Common myeloid progenitor, CD34-positive (primary cell): ENCODE measurements around the gene LENG8.
A peak's percentile ranks its signal among the peaks of the same experiment; 100 is the strongest.

Source experiments
- CTCF ChIA-PET: fragments of 350-600 bp; sonication (Branson Sonifier 250); formaldehyde crosslinking; loops from one replicate; lab custom pipeline; 2021; ENCODE audit warnings: antibody characterized with exemption; lab: Charles Lee
- POLR2A ChIA-PET: fragments of 350-600 bp; sonication (Branson Sonifier 250); formaldehyde crosslinking; loops from one replicate; lab custom pipeline; 2021; ENCODE audit warnings: antibody characterized with exemption; lab: Charles Lee
- DNase-seq, 3 donors: peaks; one replicate each; pipeline versions ENCODE4 v3.0.0 to v3.0.0-alpha.2; 2013
- H3K27ac ChIP-seq, 2 experiments: 1 replicate in 1 of 2; 2 replicates in 1 of 2; pipeline ENCODE4 v1.7.0; 2013; ENCODE audit warnings: inconsistent platforms in 2 of 2, low read length in 2 of 2, mild to moderate bottlenecking in 2 of 2, low read depth in 1 of 2, moderate library complexity in 1 of 2; ENCODE audit not compliant: severe bottlenecking in 2 of 2, insufficient read depth in 1 of 2, poor library complexity in 1 of 2
- H3K27me3 ChIP-seq, 5 experiments: replicated peaks in 2 of 5; 1 replicate in 3 of 5; 2 replicates in 2 of 5; pipeline versions ENCODE4 v1.6.1 to v1.7.0; 2013; ENCODE audit warnings: low read length in 4 of 5, mild to moderate bottlenecking in 2 of 5, moderate library complexity in 2 of 5, inconsistent platforms in 1 of 5; ENCODE audit not compliant: insufficient read depth in 5 of 5, control insufficient read depth in 4 of 5
- H3K36me3 ChIP-seq, 4 experiments: 1 replicate in 2 of 4; 2 replicates in 2 of 4; pipeline versions ENCODE4 v1.6.1 to v1.7.0; 2013; ENCODE audit warnings: low read length in 3 of 4, control low read depth in 1 of 4, mild to moderate bottlenecking in 1 of 4; ENCODE audit not compliant: control insufficient read depth in 4 of 4, insufficient read depth in 4 of 4
- H3K4me1 ChIP-seq, 4 experiments: 1 replicate in 3 of 4; 2 replicates in 1 of 4; pipeline versions ENCODE4 v1.6.1 to v1.7.1; 2013; ENCODE audit warnings: low read length in 3 of 4, mild to moderate bottlenecking in 3 of 4, control low read depth in 1 of 4, inconsistent platforms in 1 of 4, moderate library complexity in 1 of 4; ENCODE audit not compliant: control insufficient read depth in 4 of 4, insufficient read depth in 4 of 4; ENCODE audit errors: control extremely low read depth in 1 of 4
- H3K4me3 ChIP-seq, 7 experiments: 1 replicate in 4 of 7; 2 replicates in 3 of 7; pipeline versions ENCODE4 v1.5.1 to v1.7.0; 2013; ENCODE audit warnings: mild to moderate bottlenecking in 7 of 7, low read length in 6 of 7, moderate library complexity in 6 of 7, inconsistent platforms in 2 of 7, low read depth in 2 of 7, control low read depth in 1 of 7; ENCODE audit not compliant: insufficient read depth in 4 of 7, control insufficient read depth in 1 of 7; ENCODE audit errors: extremely low read depth in 1 of 7
- H3K9me3 ChIP-seq, 5 experiments: 1 replicate in 4 of 5; 2 replicates in 1 of 5; pipeline versions ENCODE4 v1.6.1 to v1.7.1; 2013; ENCODE audit warnings: low read length in 4 of 5, mild to moderate bottlenecking in 2 of 5, inconsistent platforms in 1 of 5, low read depth in 1 of 5, moderate library complexity in 1 of 5; ENCODE audit not compliant: control insufficient read depth in 4 of 5, insufficient read depth in 2 of 5; ENCODE audit errors: control extremely low read depth in 1 of 5
- WGBS: methylation state at CpG from one replicate; pipeline ENCODE4 v1.1.5; 2013; ENCODE audit not compliant: insufficient coverage; 5-methylcytosine and 5-hydroxymethylcytosine counted together

The LENG8 gene

GRCh38 chr19:54418030-54418929, 30.7 kb upstream of the LENG8 start:
- Histone ChIP-seq H3K36me3 (no peaks in the 10 kb centered on the region), H3K4me1 (peaks cover 0 to 44% (median 35%) of the 10 kb centered on the region in 4 experiments), H3K9me3 (no peaks in the 10 kb centered on the region), H3K27me3 (peaks cover 0 to 43% (median 12%) of the 10 kb centered on the region in 5 experiments), H3K4me3 (peak overlapping the region in 4 of 7 experiments; percentile 13 to 52 (median 36)), H3K27ac (no peak overlapping the region)
- WGBS, result 21% methylated on average over 15 of the region's 25 CpGs
- peak; percentile 63 to 88 (median 86) for DNase-seq
- ChIA-PET POLR2A (interaction anchor here (0.5 kb wide), 1 partner anchor 829 kb away, joined by 3 read pairs; no protein-coding TSS in a partner anchor), CTCF (interaction anchor here (1.3 to 1.6 kb wide), 3 partner anchors 12 to 27 kb away, joined by 3 to 7 read pairs (median 5); no protein-coding TSS in a partner anchor)

GRCh38 chr19:54418930-54419800, 29.8 kb upstream of the LENG8 start:
- Histone ChIP-seq H3K9me3 (no peaks in the 10 kb centered on the region), H3K4me3 (no peak overlapping the region), H3K27ac (no peak overlapping the region), H3K27me3 (peaks cover 0 to 41% (median 12%) of the 10 kb centered on the region in 5 experiments), H3K36me3 (no peaks in the 10 kb centered on the region), H3K4me1 (peaks cover 0 to 44% (median 35%) of the 10 kb centered on the region in 4 experiments)
- ChIA-PET CTCF (interaction anchor here (0.8 to 1.6 kb wide), 4 partner anchors 11 to 28 kb away, joined by 3 to 7 read pairs (median 4); no protein-coding TSS in a partner anchor), POLR2A (interaction anchor here (0.5 kb wide), 1 partner anchor 830 kb away, joined by 3 read pairs; no protein-coding TSS in a partner anchor)
- DNase-seq, result no peak
- 86% methylated on average over 12 of the region's 26 CpGs for WGBS

DNA sequence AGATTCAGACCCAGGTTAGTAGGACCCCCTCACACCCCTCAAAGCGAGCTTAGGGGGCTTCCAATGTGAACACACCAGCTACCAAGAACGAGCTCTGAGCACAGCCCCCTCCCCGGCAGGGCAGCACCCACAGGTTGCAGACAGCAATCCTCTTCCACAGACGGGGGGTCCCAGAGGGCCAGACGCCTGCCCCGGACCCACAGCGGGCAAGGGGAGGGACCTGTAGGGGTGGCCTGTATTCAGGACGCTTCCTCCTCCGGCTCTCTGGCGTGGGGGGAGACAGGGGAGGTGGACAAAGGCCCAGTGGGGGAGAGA, 29.0 kb upstream of the LENG8 start:
- ChIA-PET CTCF (interaction anchor here (0.8 to 2.1 kb wide), 3 partner anchors 19 to 29 kb away, joined by 4 to 9 read pairs (median 7); no protein-coding TSS in a partner anchor), POLR2A (no interaction called here)

DNA sequence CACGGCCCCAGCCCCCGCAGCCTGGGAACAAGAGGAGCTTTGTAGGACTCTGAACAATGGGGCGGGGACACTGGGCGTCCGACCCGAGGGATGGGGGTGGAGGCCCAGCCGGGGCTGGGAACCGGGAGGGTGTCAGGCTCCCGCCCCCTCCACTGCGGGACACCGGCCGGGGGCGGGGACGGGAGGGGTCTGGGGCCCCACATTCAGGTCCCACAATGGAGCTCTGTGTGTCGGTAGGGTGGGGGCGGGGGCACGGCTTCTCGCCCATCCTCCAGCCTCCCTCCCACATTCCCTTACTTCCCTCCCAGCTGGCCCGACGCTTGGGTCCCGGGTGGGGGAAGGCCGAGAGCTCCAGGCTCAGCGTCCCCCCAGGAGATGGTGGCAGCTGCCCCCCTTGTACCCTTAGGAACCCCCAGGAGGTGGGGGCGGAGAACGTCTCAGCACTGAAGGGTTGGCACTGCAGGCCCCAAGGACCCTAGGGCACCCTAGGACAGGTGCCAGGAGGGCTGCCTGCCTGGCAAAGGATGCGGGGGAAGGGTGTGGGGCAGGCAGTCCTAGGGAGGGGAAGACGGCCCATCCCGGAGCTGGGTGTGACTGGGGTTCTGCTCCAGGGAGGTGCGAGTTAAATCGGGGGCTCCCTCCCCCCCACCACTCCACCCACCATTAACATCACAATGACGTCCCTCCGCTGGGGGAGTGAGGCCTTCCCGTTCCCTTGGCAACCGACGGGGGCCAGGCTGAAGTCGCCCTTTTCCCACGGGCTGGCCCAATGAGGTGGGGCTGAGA, 28.4 kb upstream of the LENG8 start:
- Histone ChIP-seq H3K4me3 (no peak overlapping the region), H3K27ac (no peak overlapping the region), H3K4me1 (peaks cover 0 to 36% (median 33%) of the 10 kb centered on the region in 4 experiments), H3K9me3 (no peaks in the 10 kb centered on the region), H3K27me3 (peaks cover 0 to 28% (median 6%) of the 10 kb centered on the region in 5 experiments), H3K36me3 (no peaks in the 10 kb centered on the region)
- no peak for DNase-seq
- POLR2A ChIA-PET, result no interaction called here
- WGBS, result 17% methylated on average over 9 of the region's 37 CpGs
- CTCF ChIA-PET, result interaction anchor here (1.5 to 2.1 kb wide), 3 partner anchors 13 to 32 kb away, joined by 3 to 9 read pairs (median 4); no protein-coding TSS in a partner anchor

More for the DNA sequence above, 29.0 kb upstream of the LENG8 start:
- no peaks in the 10 kb centered on the region for H3K36me3 ChIP-seq
- H3K27me3 ChIP-seq, result peaks cover 0 to 32% (median 6%) of the 10 kb centered on the region in 5 experiments
- no peaks in the 10 kb centered on the region for H3K9me3 ChIP-seq
- WGBS, result 76% methylated on average over 7 of the region's 10 CpGs
- no peak for DNase-seq
- H3K4me1 ChIP-seq, result peaks cover 0 to 39% (median 35%) of the 10 kb centered on the region in 4 experiments
- no peak overlapping the region for H3K4me3 ChIP-seq
- no peak overlapping the region for H3K27ac ChIP-seq

- Histone ChIP-seq H3K4me1 (peaks cover 0 to 30% (median 28%) of the 10 kb centered on the region in 4 experiments), H3K4me3 (no peak overlapping the region), H3K9me3 (no peaks in the 10 kb centered on the region), H3K27me3 (peaks cover 0 to 22% (median 2%) of the 10 kb centered on the region in 5 experiments), H3K27ac (no peak overlapping the region), H3K36me3 (no peaks in the 10 kb centered on the region)
- no peak for DNase-seq
- 92% methylated on average over 4 of the region's 9 CpGs for WGBS
- ChIA-PET POLR2A (no interaction called here), CTCF (interaction anchor here (1.1 to 2.1 kb wide), 4 partner anchors 14 to 34 kb away, joined by 3 to 9 read pairs (median 4); no protein-coding TSS in a partner anchor)
Observed at GRCh38 chr19:54421169-54421516, 27.9 kb upstream of the LENG8 start.

DNA sequence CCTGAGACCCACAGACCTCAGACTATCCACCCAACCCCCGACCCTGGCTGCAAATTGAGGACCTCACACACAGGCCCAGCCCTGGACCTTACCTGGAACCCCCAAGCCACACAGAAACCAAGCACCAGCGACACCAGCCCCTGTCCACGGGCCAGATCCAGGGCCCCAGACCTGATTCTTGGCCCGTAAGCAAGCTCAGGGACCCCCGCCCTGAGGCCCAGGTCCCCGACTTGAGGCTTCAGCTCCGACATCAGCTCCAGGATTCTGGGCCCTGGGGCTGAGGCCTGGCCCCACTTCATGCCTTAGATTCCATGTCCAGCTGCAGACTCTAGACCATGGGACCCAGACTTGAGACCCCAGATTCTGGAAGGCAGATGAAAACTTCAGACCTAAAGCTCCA, 27.5 kb upstream of the LENG8 start:
- no peak for DNase-seq
- no peak overlapping the region for H3K27ac ChIP-seq
- H3K36me3 ChIP-seq, result no peaks in the 10 kb centered on the region
- POLR2A ChIA-PET, result no interaction called here
- H3K27me3 ChIP-seq, result peaks cover 0 to 18% (median 0%) of the 10 kb centered on the region in 5 experiments
- no peaks in the 10 kb centered on the region for H3K9me3 ChIP-seq
- no peak overlapping the region for H3K4me3 ChIP-seq
- 98% methylated on average over 7 of the region's 7 CpGs for WGBS
- CTCF ChIA-PET, result interaction anchor here (1.1 to 2.1 kb wide), 4 partner anchors 14 to 34 kb away, joined by 3 to 9 read pairs (median 4); no protein-coding TSS in a partner anchor
- H3K4me1 ChIP-seq, result peaks cover 0 to 26% (median 25%) of the 10 kb centered on the region in 4 experiments
